Measurements from ENCODE around the gene GARS1.

The GARS1 gene

DNA sequence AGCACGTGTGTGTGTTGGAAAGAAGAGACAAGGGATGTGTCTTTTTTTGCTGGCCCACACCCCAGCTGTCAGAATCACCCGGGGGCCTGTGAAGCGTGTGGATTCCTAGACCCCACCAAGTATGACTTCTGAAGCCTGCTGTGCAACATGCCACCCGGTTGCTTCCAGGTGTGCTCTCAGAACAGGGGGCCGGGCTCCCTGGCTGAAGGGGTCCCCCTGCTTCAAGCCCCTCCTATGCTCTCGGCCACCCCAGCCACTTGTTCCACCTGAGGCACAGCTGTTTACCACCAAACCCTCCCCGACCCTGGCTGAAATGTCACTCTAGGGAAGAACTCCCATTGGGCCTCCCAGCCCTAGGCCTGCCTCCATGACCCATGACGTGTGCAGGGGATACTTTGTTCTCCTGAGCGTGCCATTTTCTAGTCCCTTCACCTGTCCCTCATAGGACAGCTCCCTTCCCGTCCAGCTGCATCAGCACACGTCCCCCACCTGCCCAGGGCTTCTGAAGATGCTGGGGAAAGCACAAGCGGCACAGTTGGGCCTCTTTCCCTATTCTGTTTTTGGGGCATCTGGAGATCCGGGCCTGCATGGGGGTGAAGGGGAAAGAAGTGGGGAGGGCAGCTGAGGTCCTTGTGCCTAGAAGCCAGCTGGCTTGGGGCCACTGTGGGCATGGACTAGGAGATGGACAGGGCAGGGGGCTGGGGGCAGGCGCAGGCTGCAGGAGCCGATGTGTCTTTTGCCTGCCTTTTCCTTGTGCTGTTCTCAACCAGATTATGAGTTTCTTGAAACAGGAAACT is 54.3 kb downstream of the GARS1 start:
- Mint-ChIP-seq H3K9me3 (no peaks in the 10 kb centered on the region), H3K27me3 (ENCODE audit: low read depth) (no peaks in the 10 kb centered on the region), H3K27ac (no peak overlapping the region), H3K36me3 (ENCODE audit: low read depth) (no peaks in the 10 kb centered on the region), H3K4me3 (no peak overlapping the region), H3K4me1 (ENCODE audit: low read depth) (no peaks in the 10 kb centered on the region)
- no peak for DNase-seq (ENCODE audit: low spot score)

DNA sequence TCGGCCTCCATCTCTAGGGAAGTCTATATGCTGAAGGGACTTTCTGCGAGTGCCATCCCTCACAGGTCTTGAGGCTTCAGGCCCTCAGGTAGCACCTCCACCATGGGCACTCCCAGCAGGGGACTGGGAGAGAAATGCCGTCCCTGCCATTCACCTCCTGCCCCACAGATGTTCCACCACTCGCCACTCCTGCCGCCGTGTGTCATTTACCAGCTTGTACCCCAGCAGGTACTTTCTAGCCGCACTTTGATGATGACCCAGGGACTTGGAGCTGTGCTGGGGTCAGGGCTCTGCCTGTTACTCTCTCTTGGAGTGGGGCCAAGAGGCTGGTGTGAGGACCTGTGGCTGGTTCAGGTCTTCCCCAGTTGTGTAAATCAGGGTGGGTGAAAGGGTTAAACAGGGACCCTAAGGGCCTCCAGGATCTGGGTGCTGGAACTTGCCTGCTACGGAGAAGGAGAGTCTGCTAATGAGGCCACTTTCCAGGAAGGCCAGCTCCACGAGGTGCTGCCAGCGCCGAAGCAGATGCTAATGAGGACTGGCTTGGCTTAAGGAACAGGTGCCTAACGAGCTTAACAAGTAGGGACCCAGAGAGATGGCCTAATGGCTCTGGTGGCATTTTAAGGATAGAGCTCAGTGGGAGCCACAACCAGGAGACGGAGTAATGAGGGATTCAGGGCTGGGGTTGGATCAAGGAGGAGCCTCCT is 55.2 kb downstream of the GARS1 start:
- Mint-ChIP-seq H3K4me1 (ENCODE audit: low read depth) (no peaks in the 10 kb centered on the region), H3K9me3 (no peaks in the 10 kb centered on the region), H3K36me3 (ENCODE audit: low read depth) (no peaks in the 10 kb centered on the region), H3K27ac (no peak overlapping the region), H3K4me3 (no peak overlapping the region), H3K27me3 (ENCODE audit: low read depth) (no peaks in the 10 kb centered on the region)
- DNase-seq (ENCODE audit: low spot score): no peak

DNA sequence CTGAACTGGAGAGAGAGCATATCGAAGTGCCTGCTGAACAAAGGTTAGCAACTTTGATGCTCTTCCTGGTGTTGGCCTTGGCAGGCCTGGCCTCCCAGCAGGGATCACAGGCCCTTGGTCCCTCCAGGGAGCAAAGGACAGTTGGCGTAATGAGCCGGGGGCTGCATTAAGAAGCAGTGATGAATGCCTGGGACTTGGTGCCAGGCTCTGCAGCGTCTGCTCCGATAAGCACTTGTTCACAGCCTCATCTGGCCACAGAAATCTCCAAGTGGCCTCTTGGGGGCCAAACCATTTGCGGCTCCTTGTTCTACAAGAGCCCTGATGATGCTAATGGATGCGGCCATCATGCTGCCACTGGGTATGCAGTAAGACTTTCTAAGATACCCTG is 55.7 kb downstream of the GARS1 start:
- Mint-ChIP-seq H3K27me3 (ENCODE audit: low read depth) (no peaks in the 10 kb centered on the region), H3K27ac (no peak overlapping the region), H3K9me3 (no peaks in the 10 kb centered on the region), H3K4me1 (ENCODE audit: low read depth) (no peaks in the 10 kb centered on the region), H3K4me3 (no peak overlapping the region), H3K36me3 (ENCODE audit: low read depth) (no peaks in the 10 kb centered on the region)
- no peak for DNase-seq (ENCODE audit: low spot score)

DNA sequence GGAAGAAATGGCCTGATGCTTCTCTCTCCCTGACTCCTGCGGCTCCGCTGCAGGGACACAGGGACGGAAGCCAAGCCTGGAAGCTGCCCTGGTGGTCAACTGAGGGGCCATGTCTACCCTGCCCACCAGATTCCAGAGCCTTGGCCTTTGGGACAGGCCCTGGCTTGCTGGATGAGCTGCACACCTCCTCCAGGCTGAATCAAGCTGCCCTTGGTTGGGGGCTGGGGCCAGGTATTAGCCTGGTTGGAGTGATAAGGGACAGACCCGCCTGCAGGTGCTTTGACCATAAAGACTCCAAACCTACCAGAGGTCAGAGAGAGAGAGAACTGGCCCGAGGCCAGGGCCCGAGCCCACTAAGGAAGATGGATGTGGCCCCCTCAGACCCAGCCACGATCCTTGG is 57.5 kb downstream of the GARS1 start:
- no peak for DNase-seq (ENCODE audit: low spot score)
- no peaks in the 10 kb centered on the region for H3K36me3 Mint-ChIP-seq (ENCODE audit: low read depth)
- H3K4me3 Mint-ChIP-seq: no peak overlapping the region
- no peaks in the 10 kb centered on the region for H3K27me3 Mint-ChIP-seq (ENCODE audit: low read depth)
- no peaks in the 10 kb centered on the region for H3K4me1 Mint-ChIP-seq (ENCODE audit: low read depth)
- H3K27ac Mint-ChIP-seq: no peak overlapping the region
- no peaks in the 10 kb centered on the region for H3K9me3 Mint-ChIP-seq

DNA sequence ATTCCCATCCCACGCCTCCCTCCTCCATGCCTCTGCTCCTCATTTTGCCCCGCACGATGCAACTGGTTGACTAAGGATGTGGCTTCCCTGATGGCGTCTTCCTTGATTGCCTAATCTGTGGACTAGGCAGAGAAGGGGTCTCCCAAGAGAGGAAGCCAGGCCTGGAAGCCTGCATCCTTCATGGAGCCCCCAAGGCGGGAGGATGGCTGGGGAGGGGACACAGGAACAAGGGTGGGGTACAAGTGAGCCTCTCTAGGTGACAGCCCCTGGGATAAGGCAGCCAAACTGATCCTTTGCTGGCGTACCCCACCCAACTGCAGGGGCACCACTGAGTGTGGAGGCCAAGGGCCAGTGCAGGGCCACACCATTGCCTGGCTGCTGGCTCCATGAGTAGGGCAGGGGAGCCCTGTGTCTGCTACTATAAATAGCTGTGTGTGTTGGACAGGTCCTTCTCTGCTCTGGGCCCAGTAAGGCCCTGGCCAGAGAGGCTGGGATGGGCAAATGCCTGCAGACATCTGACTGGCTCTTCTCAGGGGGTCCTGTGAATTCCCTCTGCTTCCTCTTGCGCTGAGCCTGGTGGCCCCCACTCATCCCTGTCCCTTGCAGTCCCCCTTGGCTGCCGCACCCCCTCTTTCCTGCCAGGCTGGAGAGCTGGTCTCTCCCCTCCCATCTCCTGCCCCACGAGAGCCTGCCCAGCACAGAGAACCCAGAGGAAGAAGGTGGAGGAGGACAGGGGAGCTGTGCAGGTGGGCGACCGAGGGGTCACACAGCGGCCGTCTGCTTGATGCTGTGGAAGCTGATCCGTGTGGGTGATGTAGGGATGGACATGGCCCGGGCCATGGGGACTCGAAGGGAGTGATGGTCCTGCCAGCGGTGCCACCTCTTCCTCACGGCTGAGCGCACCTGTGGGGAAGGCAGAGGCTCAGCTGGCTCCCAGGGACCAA is 58.3 kb downstream of the GARS1 start:
- no peaks in the 10 kb centered on the region for H3K9me3 Mint-ChIP-seq
- H3K4me3 Mint-ChIP-seq: no peak overlapping the region
- no peaks in the 10 kb centered on the region for H3K27me3 Mint-ChIP-seq (ENCODE audit: low read depth)
- no peak for DNase-seq (ENCODE audit: low spot score)
- H3K27ac Mint-ChIP-seq: no peak overlapping the region
- H3K36me3 Mint-ChIP-seq (ENCODE audit: low read depth): no peaks in the 10 kb centered on the region
- H3K4me1 Mint-ChIP-seq (ENCODE audit: low read depth): no peaks in the 10 kb centered on the region

DNA sequence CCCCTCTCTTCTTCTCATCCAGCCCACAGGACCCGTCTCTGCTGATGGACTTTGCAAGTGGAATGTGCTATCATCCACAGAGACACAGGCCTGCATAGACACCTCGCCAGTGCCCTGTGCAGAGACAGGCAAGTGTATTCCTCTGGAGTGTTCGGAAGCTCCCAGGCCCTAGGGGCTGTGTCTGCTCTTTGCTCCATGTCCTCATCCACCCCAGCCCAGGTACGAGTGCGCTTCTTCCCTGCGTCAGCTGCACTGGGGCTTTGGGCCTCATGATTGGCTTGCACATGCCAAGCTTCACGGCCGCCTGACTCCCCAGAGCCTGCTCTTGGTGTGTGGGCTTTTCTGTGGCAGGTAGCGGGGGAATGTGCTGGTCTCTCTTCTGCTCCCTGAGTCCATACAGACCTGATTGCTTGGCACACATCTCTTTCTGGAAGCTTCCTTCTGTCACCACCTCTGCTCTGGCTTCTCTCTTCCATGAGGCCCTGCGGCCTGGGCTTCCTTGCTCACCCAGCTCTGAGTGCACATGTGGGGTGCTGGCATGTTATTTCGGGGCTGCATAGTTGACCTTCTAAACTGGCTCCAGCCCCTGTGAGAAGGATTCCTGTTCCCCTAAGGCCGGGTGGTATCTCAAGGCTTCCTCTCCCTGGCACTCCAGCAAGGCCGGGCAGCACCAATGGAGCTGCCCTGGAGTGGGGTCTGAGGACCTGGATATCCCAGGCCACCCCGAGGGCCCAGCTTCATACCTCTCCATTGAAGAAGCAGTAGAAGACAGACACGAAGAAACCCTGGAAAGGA is 59.8 kb downstream of the GARS1 start:
- no peak overlapping the region for H3K4me3 Mint-ChIP-seq
- H3K27me3 Mint-ChIP-seq (ENCODE audit: low read depth): no peaks in the 10 kb centered on the region
- no peak for DNase-seq (ENCODE audit: low spot score)
- H3K36me3 Mint-ChIP-seq (ENCODE audit: low read depth): no peaks in the 10 kb centered on the region
- no peaks in the 10 kb centered on the region for H3K9me3 Mint-ChIP-seq
- H3K27ac Mint-ChIP-seq: no peak overlapping the region
- H3K4me1 Mint-ChIP-seq (ENCODE audit: low read depth): no peaks in the 10 kb centered on the region

DNA sequence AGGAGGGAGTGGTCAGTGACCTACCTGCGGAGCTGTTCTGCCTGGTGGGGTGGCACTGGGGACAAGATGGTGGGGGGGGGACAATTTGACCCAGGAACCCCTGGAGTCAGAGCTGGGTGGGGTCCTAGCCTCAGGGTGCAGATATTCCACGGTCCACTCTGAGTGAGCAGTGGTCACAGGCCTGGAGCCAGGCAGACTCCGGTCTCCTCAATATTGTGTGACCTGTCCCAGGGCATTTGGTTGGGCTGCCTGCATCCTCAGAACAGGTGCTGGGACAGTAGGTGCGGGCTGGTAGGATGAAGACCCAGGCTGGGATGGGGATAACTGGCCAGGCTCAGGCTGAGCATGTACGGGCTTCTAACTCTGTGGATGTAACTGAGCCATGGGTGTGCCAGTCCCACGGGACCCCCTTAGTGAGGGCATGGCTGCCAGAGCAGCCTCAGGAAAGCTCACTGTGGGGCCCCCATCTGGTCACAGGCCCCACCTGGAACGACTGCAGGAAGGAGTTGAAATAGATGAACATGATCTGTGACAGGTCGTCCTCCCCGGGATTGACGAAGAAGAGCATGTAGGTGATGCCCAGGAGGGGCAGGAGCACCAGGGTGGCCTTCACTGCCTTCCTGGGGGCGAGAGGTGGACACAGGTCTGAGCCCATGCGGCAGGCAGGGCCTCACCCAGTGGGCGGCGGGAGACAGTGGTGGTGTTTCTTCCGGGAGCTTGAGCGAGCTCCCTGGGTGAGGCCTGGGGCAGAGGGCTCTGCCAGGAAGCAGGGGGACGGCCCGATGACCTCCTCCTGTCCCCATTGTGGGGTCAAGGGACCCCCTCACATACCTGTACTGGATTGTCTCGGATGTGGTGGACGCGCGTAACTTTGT is 60.7 kb downstream of the GARS1 start:
- Mint-ChIP-seq H3K4me1 (ENCODE audit: low read depth) (no peaks in the 10 kb centered on the region), H3K9me3 (no peaks in the 10 kb centered on the region), H3K27me3 (ENCODE audit: low read depth) (no peaks in the 10 kb centered on the region), H3K36me3 (ENCODE audit: low read depth) (no peaks in the 10 kb centered on the region), H3K27ac (no peak overlapping the region), H3K4me3 (no peak overlapping the region)
- no peak for DNase-seq (ENCODE audit: low spot score)

DNA sequence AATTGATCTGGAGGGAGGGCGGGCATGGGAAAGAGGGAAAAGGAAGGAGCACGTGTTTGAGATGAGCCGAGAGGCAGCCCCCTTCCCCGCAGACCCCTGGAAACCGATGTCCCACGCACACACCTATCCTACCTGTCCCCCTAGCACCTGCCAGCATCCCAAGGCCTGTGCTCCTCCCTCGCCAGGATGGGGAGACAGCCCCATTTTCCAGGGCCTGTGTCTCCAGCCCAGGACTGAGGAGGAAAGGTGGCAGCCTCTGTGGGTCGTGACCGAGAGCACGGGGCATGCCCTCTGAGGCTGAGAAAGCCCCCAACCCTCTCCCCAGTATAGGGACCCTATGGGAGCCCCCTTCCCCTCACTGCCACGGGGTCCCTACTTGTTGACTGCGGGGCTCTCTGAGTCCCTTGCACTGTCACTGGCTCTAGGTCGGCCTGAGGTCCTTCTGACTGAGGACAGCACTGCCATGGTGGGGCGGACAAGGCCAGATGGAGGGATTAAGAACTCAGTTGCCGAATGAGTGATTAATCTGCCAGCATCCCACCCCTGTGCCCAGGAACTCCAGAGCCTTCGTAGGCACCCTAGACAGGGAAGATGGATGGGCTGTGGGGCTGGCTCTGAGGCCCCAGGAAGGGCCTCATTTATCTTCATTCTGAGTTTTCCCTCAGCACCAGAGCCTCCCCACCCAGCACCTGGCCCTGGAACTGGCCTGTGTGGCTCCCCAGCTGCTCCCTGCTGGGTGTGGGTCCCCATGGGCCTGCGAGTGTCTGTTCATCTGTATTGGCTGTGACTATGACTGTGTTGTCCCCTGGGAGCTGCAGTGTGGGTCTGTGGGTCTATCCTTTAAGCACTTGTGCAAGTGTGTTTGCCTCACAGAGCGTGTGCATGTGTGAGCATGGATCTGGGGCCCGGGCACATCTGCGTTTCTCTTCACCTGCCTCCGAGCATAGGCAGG is 61.6 kb downstream of the GARS1 start:
- H3K36me3 Mint-ChIP-seq (ENCODE audit: low read depth): no peaks in the 10 kb centered on the region
- no peaks in the 10 kb centered on the region for H3K9me3 Mint-ChIP-seq
- no peak for DNase-seq (ENCODE audit: low spot score)

DNA sequence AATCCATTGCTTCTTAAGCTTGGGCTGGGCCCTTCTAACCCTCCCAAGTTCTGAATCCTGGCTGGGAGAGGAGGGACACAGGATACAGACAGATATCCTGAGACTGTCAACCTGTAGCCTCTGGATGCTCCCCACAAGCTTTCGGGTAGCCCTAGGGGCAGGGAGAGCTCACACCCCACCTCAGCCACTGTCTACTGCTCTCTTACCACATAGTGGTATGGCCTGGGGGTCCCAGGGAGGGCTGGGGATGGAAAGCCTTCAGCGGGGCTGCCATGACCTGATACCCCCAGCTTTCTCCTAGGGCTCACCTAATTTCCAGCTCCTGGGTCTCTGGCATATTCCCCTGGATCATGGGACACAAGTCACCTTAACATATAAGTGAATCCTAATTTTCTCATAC is 62.5 kb downstream of the GARS1 start:
- no peaks in the 10 kb centered on the region for H3K27me3 Mint-ChIP-seq (ENCODE audit: low read depth)
- no peaks in the 10 kb centered on the region for H3K4me1 Mint-ChIP-seq (ENCODE audit: low read depth)
- no peaks in the 10 kb centered on the region for H3K36me3 Mint-ChIP-seq (ENCODE audit: low read depth)
- no peak overlapping the region for H3K27ac Mint-ChIP-seq
- no peak overlapping the region for H3K4me3 Mint-ChIP-seq
- no peaks in the 10 kb centered on the region for H3K9me3 Mint-ChIP-seq
- no peak for DNase-seq (ENCODE audit: low spot score)

More for the DNA sequence above, 61.6 kb downstream of the GARS1 start:
- Mint-ChIP-seq H3K27me3 (ENCODE audit: low read depth) (no peaks in the 10 kb centered on the region), H3K27ac (no peak overlapping the region), H3K4me1 (ENCODE audit: low read depth) (no peaks in the 10 kb centered on the region), H3K4me3 (no peak overlapping the region)

DNA sequence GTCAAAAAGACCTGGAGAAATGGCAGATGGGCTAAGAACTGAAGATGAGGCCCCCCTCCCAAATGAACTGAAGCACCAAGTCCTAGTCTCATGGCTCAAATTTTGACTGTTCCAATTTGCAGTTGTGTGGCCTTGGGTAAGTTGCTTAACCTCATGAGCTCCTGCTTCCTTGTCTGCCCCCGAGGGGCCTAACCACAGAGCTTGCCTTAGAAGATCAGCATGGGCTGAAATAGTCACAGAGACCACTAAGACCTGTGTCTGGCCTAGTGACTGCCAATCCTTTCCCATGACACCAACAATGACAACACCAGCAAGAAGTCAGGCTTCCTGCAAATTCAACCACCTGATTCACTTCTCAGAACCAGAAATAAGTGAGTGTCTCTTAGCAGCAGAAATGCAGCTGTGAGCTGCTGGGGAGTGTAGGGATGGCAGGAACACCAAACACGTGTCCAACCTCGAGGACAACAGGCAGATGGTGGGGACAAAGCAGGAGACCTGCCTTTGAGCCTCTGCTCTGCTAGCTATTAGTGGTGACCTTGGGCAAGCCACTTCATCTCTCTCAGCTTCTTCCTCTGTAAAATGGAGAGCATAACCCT is 63.9 kb downstream of the GARS1 start:
- no peak overlapping the region for H3K27ac Mint-ChIP-seq
- H3K4me3 Mint-ChIP-seq: no peak overlapping the region
- DNase-seq (ENCODE audit: low spot score): no peak
- H3K27me3 Mint-ChIP-seq (ENCODE audit: low read depth): no peaks in the 10 kb centered on the region
- no peaks in the 10 kb centered on the region for H3K36me3 Mint-ChIP-seq (ENCODE audit: low read depth)
- H3K9me3 Mint-ChIP-seq: no peaks in the 10 kb centered on the region
- no peaks in the 10 kb centered on the region for H3K4me1 Mint-ChIP-seq (ENCODE audit: low read depth)

DNA sequence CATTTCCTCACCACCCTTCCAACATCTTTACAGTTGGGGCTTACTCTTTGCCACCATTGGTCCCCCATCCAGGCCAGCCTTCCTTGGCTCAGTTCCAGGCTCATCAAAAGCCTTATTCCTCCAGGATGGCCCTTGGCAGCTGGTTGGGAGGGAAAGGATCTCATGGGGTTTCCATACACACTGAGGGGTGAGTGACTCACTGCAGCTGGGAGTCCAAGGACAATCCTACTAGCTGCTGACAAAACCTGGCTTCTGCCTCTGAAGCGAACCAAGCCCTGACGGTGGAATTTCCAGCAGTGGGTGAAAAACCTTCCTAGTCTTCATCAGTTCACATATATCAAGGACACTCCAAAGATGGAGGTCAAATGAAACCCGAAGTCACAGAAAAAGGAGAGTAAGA is 64.6 kb downstream of the GARS1 start:
- no peaks in the 10 kb centered on the region for H3K36me3 Mint-ChIP-seq (ENCODE audit: low read depth)
- H3K4me3 Mint-ChIP-seq: no peak overlapping the region
- no peak for DNase-seq (ENCODE audit: low spot score)
- H3K27ac Mint-ChIP-seq: no peak overlapping the region
- H3K9me3 Mint-ChIP-seq: no peaks in the 10 kb centered on the region
- no peaks in the 10 kb centered on the region for H3K27me3 Mint-ChIP-seq (ENCODE audit: low read depth)
- no peaks in the 10 kb centered on the region for H3K4me1 Mint-ChIP-seq (ENCODE audit: low read depth)

Data from T-helper 2 cell treated with Interferon-gamma antibody and Interleukin-4, amounts not matched to agents 5 μg/mL and 100 μg/mL, for 36 hours (primary cell).